Measurements from ENCODE around the gene ATP5PB.
A peak's percentile ranks its signal among the peaks of the same experiment; 100 is the strongest.

DNA sequence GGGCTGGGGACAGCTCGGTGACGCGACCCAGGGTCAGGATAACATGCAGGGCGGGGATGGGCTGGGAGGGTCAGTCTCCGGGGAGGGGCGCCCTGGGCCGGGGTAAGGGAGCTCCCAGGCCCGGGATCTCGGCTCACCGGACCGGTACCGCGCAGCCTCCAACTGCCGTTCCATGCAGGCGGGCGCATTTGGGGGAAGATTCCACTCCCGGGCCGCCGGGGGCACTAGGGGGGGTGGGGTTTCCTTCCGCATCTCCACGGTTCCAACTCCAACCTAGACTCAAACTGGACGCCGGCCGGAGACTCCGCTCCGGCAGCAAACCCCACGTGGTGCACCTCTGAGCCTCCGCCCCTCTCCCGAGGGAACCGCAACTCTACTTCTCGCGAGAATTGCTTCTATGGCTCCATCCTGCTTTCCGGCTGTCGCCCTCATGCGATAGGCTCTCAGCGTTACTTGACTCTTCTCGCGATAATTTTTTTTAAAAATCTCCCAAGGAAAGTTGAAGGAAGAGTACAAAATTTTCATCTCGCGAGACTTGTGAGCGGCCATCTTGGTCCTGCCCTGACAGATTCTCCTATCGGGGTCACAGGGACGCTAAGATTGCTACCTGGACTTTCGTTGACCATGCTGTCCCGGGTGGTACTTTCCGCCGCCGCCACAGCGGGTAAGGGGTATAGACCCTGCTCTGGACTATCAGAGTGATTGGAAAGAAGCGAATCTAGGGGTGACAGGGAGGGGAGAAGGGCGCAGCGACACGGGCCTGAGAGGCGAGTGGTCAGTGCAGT, at the start of gene ATP5PB, which contains the start of gene WDR77:
- TF ChIP-seq EP300 (IDR thresholded peaks at IDR 0.05) (no peak), POLR2AphosphoS5 (IDR thresholded peaks at IDR 0.05) (peak in 2 of 3 donors; percentile 24 to 68), POLR2A (IDR thresholded peaks at IDR 0.05) (no peak)

Measured in stomach (tissue), 4 donors.